DOHH2 (cell line): ENCODE data around the gene IRF7.

Source experiments
- H3F3A ChIP-seq: fragments of 200-600 bp; sonication (generic), shearing (Covaris generic); 2 replicates; pipeline ENCODE4 v1.6.0; 2016; ENCODE audit warnings: antibody characterized with exemption, mild to moderate bottlenecking; ENCODE audit not compliant: control insufficient read depth, insufficient read depth
- H3K27ac ChIP-seq: fragments of 200-600 bp; sonication (generic); 2 replicates; pipeline ENCODE4 v1.5.1; 2014; ENCODE audit warnings: low read depth, mild to moderate bottlenecking, low read length, moderate library complexity
- H3K27me3 ChIP-seq: fragments of 200-600 bp; sonication (generic); 2 replicates; pipeline ENCODE4 v1.6.1; 2014; ENCODE audit warnings: mild to moderate bottlenecking, low read length, mixed read lengths; ENCODE audit not compliant: control insufficient read depth
- H3K36me3 ChIP-seq: fragments of 200-600 bp; sonication (generic); 2 replicates; pipeline ENCODE4 v1.6.1; 2014; ENCODE audit warnings: mild to moderate bottlenecking, low read length, moderate library complexity, mixed read lengths; ENCODE audit not compliant: control insufficient read depth
- H3K4me1 ChIP-seq: fragments of 200-600 bp; sonication (generic); 2 replicates; pipeline ENCODE4 v1.6.1; 2014; ENCODE audit warnings: mild to moderate bottlenecking, low read length, mixed read lengths; ENCODE audit not compliant: control insufficient read depth
- H3K4me2 ChIP-seq: fragments of 200-600 bp; sonication (generic); 2 replicates; pipeline ENCODE4 v1.6.0; 2014; ENCODE audit warnings: mild to moderate bottlenecking, low read length, moderate library complexity
- H3K4me3 ChIP-seq: fragments of 200-600 bp; sonication (generic); 2 replicates; pipeline ENCODE4 v1.5.1; 2014; ENCODE audit warnings: mild to moderate bottlenecking, low read length, mixed read lengths
- H3K79me2 ChIP-seq: fragments of 200-600 bp; sonication (generic); 2 replicates; pipeline ENCODE4 v1.6.1; 2014; ENCODE audit warnings: mild to moderate bottlenecking, low read length, mixed read lengths; ENCODE audit not compliant: control insufficient read depth
- H3K9me2 ChIP-seq: fragments of 200-600 bp; sonication (generic); replicated peaks from 2 replicates; pipeline ENCODE4 v1.6.1; 2014; ENCODE audit warnings: mild to moderate bottlenecking, low read length, mixed read lengths; ENCODE audit not compliant: control insufficient read depth
- H3K9me3 ChIP-seq: fragments of 200-600 bp; sonication (generic); 2 replicates; pipeline ENCODE4 v1.6.1; 2014; ENCODE audit warnings: antibody characterized with exemption, low read length, mixed read lengths; ENCODE audit not compliant: control insufficient read depth, insufficient read depth
- H4K20me1 ChIP-seq: fragments of 200-600 bp; sonication (generic); 2 replicates; pipeline ENCODE4 v1.6.0; 2014; ENCODE audit warnings: low read depth, mild to moderate bottlenecking, antibody characterized with exemption, low read length, moderate library complexity; ENCODE audit not compliant: control insufficient read depth, insufficient read depth
- EZH2phosphoT487 ChIP-seq: fragments of 200-600 bp; sonication (generic); IDR thresholded peaks from 2 replicates; pipeline ENCODE4 v1.6.1; 2017; ENCODE audit warnings: borderline replicate concordance, mild to moderate bottlenecking, antibody characterized with exemption, low read length, moderate library complexity, mixed read lengths
- TF ChIP-seq, protein P1 (sequence below): fragments of 200-600 bp; sonication (generic); IDR thresholded peaks from one replicate; pipeline ENCODE4 v1.5.1; 2014; ENCODE audit warnings: antibody characterized with exemption, mild to moderate bottlenecking, low read depth, low read length; ENCODE audit not compliant: poor library complexity, severe bottlenecking

The IRF7 gene

GRCh38 chr11:619628-620050 lies 3.9 kb upstream of the IRF7 start:
- Histone ChIP-seq H3K27ac (no peak overlapping the region), H4K20me1 (no peaks in the 10 kb centered on the region), H3K79me2 (peaks cover 6% of the 10 kb centered on the region; the same call in 1 of the 2 replicates), H3K9me3 (no peaks in the 10 kb centered on the region), H3K4me2 (no peak overlapping the region), H3K9me2 (no peaks in the 10 kb centered on the region), H3F3A (0 out of 2 replicates have a peak, but pooled peaks cover 3% of the 10 kb centered on the region), H3K27me3 (no peaks in the 10 kb centered on the region), H3K4me1 (peaks cover 17% of the 10 kb centered on the region), H3K36me3 (peaks cover 7% of the 10 kb centered on the region; the same call in 1 of the 2 replicates), H3K4me3 (no peak overlapping the region)
- TF ChIP-seq, protein P1, sequence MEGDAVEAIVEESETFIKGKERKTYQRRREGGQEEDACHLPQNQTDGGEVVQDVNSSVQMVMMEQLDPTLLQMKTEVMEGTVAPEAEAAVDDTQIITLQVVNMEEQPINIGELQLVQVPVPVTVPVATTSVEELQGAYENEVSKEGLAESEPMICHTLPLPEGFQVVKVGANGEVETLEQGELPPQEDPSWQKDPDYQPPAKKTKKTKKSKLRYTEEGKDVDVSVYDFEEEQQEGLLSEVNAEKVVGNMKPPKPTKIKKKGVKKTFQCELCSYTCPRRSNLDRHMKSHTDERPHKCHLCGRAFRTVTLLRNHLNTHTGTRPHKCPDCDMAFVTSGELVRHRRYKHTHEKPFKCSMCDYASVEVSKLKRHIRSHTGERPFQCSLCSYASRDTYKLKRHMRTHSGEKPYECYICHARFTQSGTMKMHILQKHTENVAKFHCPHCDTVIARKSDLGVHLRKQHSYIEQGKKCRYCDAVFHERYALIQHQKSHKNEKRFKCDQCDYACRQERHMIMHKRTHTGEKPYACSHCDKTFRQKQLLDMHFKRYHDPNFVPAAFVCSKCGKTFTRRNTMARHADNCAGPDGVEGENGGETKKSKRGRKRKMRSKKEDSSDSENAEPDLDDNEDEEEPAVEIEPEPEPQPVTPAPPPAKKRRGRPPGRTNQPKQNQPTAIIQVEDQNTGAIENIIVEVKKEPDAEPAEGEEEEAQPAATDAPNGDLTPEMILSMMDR: no peak
- TF ChIP-seq EZH2phosphoT487: no peak

DNA sequence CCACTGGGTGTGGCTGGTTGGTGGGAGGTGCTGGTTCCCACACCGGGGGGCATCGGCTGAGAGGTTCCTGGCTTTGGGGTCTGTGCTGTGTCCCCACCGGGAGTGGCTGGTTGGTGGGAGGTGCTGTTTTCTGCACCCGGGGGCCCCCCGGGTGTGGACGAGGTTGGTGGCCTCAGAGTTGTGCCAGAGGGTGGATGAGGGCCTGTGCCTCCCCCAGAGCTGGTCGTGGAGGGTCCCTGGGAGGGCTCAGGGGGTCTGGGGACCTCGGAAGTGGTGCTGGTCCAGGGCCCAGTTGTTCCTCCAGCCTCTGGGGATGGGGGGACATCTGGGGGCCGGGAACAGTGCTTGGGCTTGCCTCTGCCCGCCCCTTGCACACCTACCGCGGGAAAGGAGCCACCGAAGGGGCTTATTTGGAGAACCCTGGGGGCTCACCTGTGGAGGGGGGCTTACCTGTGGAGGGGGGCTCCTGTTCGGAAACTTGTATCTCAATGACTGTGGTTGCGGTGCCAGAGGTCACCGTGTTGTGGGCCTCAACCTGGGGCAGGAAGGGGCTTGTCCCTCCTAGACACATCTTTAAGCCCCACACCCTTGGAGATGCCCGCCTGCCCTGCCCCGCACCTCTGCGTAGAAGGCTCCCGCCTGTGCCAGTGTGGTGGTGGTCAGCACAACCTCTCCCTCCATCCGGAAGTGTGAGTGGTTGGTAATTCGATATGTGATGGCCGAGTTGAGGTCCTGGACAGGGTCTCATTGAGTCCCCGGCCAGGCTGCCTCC lies 3.3 kb upstream of the IRF7 start:
- H3K79me2 ChIP-seq: peaks cover 6% of the 10 kb centered on the region
- no peaks in the 10 kb centered on the region for H3K27me3 ChIP-seq
- no peak overlapping the region for H3K4me3 ChIP-seq
- H3K4me1 ChIP-seq: peaks cover 21% of the 10 kb centered on the region
- H3F3A ChIP-seq: 0 out of 2 replicates have a peak, but pooled peaks cover 3% of the 10 kb centered on the region
- peaks cover 3% of the 10 kb centered on the region; the same call in 1 of the 2 replicates for H4K20me1 ChIP-seq
- no peak overlapping the region for H3K27ac ChIP-seq
- no peaks in the 10 kb centered on the region for H3K9me3 ChIP-seq
- no peaks in the 10 kb centered on the region for H3K9me2 ChIP-seq
- TF ChIP-seq, protein P1: no peak
- no peak for TF ChIP-seq EZH2phosphoT487
- no peak overlapping the region for H3K4me2 ChIP-seq
- peaks cover 10% of the 10 kb centered on the region; the same call in 1 of the 2 replicates for H3K36me3 ChIP-seq

DNA sequence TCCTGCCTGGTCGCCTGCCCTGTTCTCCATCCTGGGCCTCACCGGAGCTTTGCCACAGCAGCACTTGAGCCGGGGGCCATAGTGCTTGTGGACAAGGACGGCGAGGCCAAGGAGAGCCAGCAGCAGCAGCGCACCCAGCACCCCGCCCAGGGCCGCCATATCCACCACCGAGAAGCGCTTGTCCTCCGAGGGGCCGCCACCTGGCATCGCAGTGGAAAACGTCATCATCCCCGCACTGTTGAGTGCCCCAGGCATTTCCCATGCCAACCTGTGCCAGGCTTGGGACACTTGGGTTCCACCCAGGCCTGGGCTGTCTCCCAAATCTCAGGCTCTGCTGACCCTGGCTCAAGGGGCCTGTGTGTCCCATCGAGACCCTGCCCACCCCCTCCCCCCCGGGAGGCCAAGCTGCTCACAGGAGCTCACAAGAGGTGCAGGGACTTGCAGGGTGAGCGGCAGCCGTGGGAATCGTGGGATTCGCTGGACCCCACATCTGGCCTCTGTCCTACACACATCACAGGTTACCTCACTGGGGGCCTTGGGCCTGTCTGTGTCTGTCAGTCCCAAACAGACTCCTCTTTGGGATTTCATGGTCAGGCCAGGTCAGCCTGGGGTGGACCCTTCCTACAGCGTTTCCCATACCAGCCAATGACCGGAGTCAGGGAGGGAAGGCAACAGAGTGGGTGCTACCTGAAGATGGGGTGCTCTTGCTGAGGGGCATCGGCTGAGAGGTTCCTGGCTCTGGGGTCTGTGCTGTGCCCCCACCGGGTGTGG lies 2.3 kb upstream of the IRF7 start:
- no peaks in the 10 kb centered on the region for H3K9me2 ChIP-seq
- no peak overlapping the region for H3K27ac ChIP-seq
- peaks cover 13% of the 10 kb centered on the region for H3K36me3 ChIP-seq
- peaks cover 6% of the 10 kb centered on the region for H4K20me1 ChIP-seq
- H3K4me2 ChIP-seq: no peak overlapping the region
- H3K4me1 ChIP-seq: peaks cover 30% of the 10 kb centered on the region
- 0 out of 2 replicates have a peak, but pooled peaks cover 3% of the 10 kb centered on the region for H3F3A ChIP-seq
- H3K4me3 ChIP-seq: no peak overlapping the region
- H3K27me3 ChIP-seq: no peaks in the 10 kb centered on the region
- no peaks in the 10 kb centered on the region for H3K9me3 ChIP-seq
- H3K79me2 ChIP-seq: peaks cover 6% of the 10 kb centered on the region
- TF ChIP-seq, protein P1: no peak
- TF ChIP-seq EZH2phosphoT487: no peak
